ENCODE measurements around the gene TBATA. TPM values are rescaled to one million over a fixed set of nuclear protein-coding genes. Genes with fewer than 3 reads are reported as not detected.

The TBATA gene
- polyA plus RNA-seq, 1 donor (not counting 4 experiments of a cell fraction or from before 2014, with no cell fraction given) = not detected

- Histone ChIP-seq H2AFZ (ENCODE audit: control insufficient read depth, low read length) (no peak overlapping the region), H3K4me2 (ENCODE audit: control insufficient read depth, extremely low read depth, insufficient read depth, low read depth, low read length) (no peak overlapping the region), H3K36me3 (ENCODE audit: control insufficient read depth in 2 of 2, extremely low read depth in 1 of 2, insufficient read depth in 2 of 2, low read length in 2 of 2) (no peaks in the 10 kb centered on the region), H3K9me1 (ENCODE audit: control insufficient read depth, extremely low read depth, insufficient read depth, low read length) (no peaks in the 10 kb centered on the region), H4K20me1 (ENCODE audit: control insufficient read depth, extremely low read depth, insufficient read depth, low read length) (no peaks in the 10 kb centered on the region), H3K27ac (ENCODE audit: control insufficient read depth, insufficient read depth, low read length) (no peak overlapping the region), H3K79me2 (ENCODE audit: control insufficient read depth, insufficient read depth, low read length) (no peaks in the 10 kb centered on the region), H3K27me3 (ENCODE audit: control insufficient read depth, extremely low read depth, insufficient read depth, low read length) (no peaks in the 10 kb centered on the region), H3K9ac (ENCODE audit: control insufficient read depth, extremely low read depth, insufficient read depth, low read length) (no peak overlapping the region), H3K9me3 (ENCODE audit: control insufficient read depth, low read depth, low read length) (no peaks in the 10 kb centered on the region), H3K4me1 (ENCODE audit: control insufficient read depth, extremely low read depth, insufficient read depth, low read length) (peaks cover 12% of the 10 kb centered on the region), H3K4me3 (ENCODE audit: control insufficient read depth in 2 of 3, extremely low read depth in 1 of 3, insufficient read depth in 2 of 3, low read depth in 1 of 3, low read length in 3 of 3) (no peak overlapping the region)
- FAIRE-seq (no peak), DNase-seq (ENCODE audit: low read depth, low spot score) (no peak)
- TF ChIP-seq EZH2 (IDR thresholded peaks at IDR 0.05; ENCODE audit: low read length) (no peak), CTCF (optimal IDR thresholded peaks at IDR 0.05 in 1 of 3, IDR thresholded peaks at IDR 0.05 in 1 of 3, conservative IDR thresholded peaks at IDR 0.05 in 1 of 3; ENCODE audit: extremely low read depth in 1 of 3, insufficient read depth in 2 of 3, low read length in 3 of 3) (no peak)
- dilution Hi-C loops (cut with MboI; ENCODE audit: extremely low pct_ligation_motif_present, low sequenced_read_pairs) = no loop called here
These were observed 22.4 kb upstream of the TBATA start for GRCh38 chr10:70807556-70807955.

- no peaks in the 10 kb centered on the region for H3K79me2 ChIP-seq (ENCODE audit: control insufficient read depth, insufficient read depth, low read length)
- no peak overlapping the region for H3K4me3 ChIP-seq (ENCODE audit: control insufficient read depth in 2 of 3, extremely low read depth in 1 of 3, insufficient read depth in 2 of 3, low read depth in 1 of 3, low read length in 3 of 3)
- H3K4me1 ChIP-seq (ENCODE audit: control insufficient read depth, extremely low read depth, insufficient read depth, low read length) = peaks cover 12% of the 10 kb centered on the region
- H3K36me3 ChIP-seq (ENCODE audit: control insufficient read depth in 2 of 2, extremely low read depth in 1 of 2, insufficient read depth in 2 of 2, low read length in 2 of 2) = no peaks in the 10 kb centered on the region
- dilution Hi-C loops (cut with MboI; ENCODE audit: extremely low pct_ligation_motif_present, low sequenced_read_pairs) = no loop called here
- H4K20me1 ChIP-seq (ENCODE audit: control insufficient read depth, extremely low read depth, insufficient read depth, low read length) = no peaks in the 10 kb centered on the region
- H2AFZ ChIP-seq (ENCODE audit: control insufficient read depth, low read length) = no peak overlapping the region
- H3K9me3 ChIP-seq (ENCODE audit: control insufficient read depth, low read depth, low read length) = no peaks in the 10 kb centered on the region
- H3K4me2 ChIP-seq (ENCODE audit: control insufficient read depth, extremely low read depth, insufficient read depth, low read depth, low read length) = no peak overlapping the region
- no peak for FAIRE-seq
- no peak for DNase-seq (ENCODE audit: low read depth, low spot score)
- H3K27me3 ChIP-seq (ENCODE audit: control insufficient read depth, extremely low read depth, insufficient read depth, low read length) = no peaks in the 10 kb centered on the region
- no peak overlapping the region for H3K9ac ChIP-seq (ENCODE audit: control insufficient read depth, extremely low read depth, insufficient read depth, low read length)
- no peak overlapping the region for H3K27ac ChIP-seq (ENCODE audit: control insufficient read depth, insufficient read depth, low read length)
- TF ChIP-seq CTCF (optimal IDR thresholded peaks at IDR 0.05 in 1 of 3, IDR thresholded peaks at IDR 0.05 in 1 of 3, conservative IDR thresholded peaks at IDR 0.05 in 1 of 3; ENCODE audit: extremely low read depth in 1 of 3, insufficient read depth in 2 of 3, low read length in 3 of 3) (no peak), EZH2 (IDR thresholded peaks at IDR 0.05; ENCODE audit: low read length) (no peak)
- no peaks in the 10 kb centered on the region for H3K9me1 ChIP-seq (ENCODE audit: control insufficient read depth, extremely low read depth, insufficient read depth, low read length)
These were observed 21.7 kb upstream of the TBATA start for GRCh38 chr10:70806841-70807240.
